Measurements from ENCODE around the gene CNBD2. TPM values are rescaled to one million over a fixed set of nuclear protein-coding genes. Genes with fewer than 3 reads are reported as not detected.
"Not testable (repeated sequence)": the region's sequence is repeated elsewhere in the genome, so short reads cannot be mapped to it uniquely, and the experiment has no call there.

CNBD2 gene
- total RNA-seq, 1 donor from 2014 or later: 2.1 TPM

GRCh38 chr20:36043441-36043840 lies 75.1 kb downstream of the CNBD2 start:
- no peak for TF ChIP-seq CTCF (conservative IDR thresholded peaks at IDR 0.05; ENCODE audit: low read depth, low read length)
- no peak for DNase-seq (ENCODE audit: low read depth)
- no peak overlapping the region for H3K4me3 ChIP-seq (ENCODE audit: low read depth, low read length)

DNA sequence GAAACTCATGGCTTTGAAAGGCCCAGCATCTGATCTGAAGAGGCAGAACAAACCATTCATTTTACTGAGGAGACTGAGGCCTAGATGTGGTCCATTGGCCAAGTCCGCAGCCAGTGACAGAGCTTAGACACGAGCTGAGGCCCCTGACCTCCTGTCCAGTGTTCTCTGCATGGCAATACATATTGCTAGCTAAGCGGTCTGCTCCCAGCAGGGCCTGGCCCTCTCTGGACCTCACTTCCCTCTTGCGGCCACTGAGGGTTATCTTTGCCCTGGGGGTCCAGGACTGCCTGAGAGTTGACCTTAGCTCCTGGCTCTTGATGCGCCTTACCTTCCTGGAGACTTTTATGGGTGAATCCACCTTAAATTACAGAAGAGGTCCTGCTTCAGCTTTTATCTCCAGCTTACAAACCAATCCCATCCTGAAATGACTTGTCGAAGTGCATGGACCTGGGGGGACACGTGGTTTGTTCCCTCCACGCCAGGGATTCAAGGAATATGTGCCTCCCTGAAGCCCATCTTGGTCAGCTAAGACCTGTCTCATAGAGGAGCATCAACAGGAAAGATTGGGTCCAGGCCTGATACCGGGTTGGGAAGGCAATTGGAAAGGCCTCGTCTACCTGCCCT lies 75.6 kb downstream of the CNBD2 start:
- H3K4me3 ChIP-seq (ENCODE audit: low read depth, low read length): no peak overlapping the region
- DNase-seq (ENCODE audit: low read depth): no peak
- no peak for TF ChIP-seq CTCF (conservative IDR thresholded peaks at IDR 0.05; ENCODE audit: low read depth, low read length)

GRCh38 chr20:36045373-36045714 lies 77.0 kb downstream of the CNBD2 start:
- no peak for DNase-seq (ENCODE audit: low read depth)
- no peak overlapping the region for H3K4me3 ChIP-seq (ENCODE audit: low read depth, low read length)
- no peak for TF ChIP-seq CTCF (conservative IDR thresholded peaks at IDR 0.05; ENCODE audit: low read depth, low read length)

DNA sequence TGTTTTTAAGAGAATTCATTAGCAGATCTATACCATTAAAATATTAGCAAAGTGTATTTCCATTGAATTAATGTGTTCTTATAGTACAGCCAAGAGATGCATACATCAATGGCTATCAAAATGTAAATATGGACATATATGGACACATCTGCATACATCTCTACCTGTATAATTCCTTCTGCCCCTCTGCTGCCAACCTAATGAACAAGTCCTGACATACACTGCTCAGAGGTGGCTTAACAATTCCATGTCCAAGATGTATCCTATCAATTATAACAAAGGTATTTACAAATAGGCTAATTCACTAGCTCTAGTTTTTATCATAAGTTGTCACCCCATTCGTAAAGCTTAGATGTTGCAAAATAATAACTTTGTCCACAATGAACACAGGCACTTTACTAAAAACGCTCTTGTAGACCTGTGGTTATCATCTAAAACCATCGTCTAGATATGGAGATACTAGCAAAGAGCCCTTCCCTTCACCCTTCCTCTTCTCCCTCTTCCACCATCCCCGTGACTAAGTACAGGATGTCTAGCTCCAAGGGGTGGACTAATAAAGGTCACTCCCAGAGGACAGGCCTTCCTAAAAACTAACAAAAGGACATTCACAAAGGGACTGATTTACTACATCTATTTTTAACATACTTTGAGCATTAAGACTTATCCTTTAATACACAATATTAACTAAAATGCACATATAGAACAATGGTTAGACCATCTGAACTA lies 77.8 kb downstream of the CNBD2 start:
- DNase-seq (ENCODE audit: low read depth); H3K4me3 ChIP-seq (ENCODE audit: low read depth, low read length): not testable (repeated sequence)

DNA sequence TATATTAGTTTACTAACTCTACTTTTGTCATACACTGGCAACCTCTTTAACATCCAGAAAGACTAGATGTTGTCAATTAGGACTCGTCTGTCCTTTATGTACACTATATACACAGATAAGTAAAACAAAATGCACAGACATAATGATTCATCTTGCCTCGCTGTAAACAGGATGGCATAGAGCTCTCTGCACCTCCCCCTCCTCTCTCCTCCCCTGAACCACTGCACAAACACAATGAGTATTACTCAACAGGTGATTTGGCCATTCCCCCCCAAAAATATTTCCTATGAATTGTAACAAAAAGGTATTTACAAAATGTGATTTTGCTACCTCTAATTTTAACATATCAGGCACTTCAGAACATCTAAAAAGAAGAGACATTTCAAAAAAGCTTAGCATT lies 81.0 kb downstream of the CNBD2 start:
- DNase-seq (ENCODE audit: low read depth): not testable (repeated sequence)
- peak overlapping the region; percentile 93 for H3K4me3 ChIP-seq (ENCODE audit: low read depth, low read length)

DNA sequence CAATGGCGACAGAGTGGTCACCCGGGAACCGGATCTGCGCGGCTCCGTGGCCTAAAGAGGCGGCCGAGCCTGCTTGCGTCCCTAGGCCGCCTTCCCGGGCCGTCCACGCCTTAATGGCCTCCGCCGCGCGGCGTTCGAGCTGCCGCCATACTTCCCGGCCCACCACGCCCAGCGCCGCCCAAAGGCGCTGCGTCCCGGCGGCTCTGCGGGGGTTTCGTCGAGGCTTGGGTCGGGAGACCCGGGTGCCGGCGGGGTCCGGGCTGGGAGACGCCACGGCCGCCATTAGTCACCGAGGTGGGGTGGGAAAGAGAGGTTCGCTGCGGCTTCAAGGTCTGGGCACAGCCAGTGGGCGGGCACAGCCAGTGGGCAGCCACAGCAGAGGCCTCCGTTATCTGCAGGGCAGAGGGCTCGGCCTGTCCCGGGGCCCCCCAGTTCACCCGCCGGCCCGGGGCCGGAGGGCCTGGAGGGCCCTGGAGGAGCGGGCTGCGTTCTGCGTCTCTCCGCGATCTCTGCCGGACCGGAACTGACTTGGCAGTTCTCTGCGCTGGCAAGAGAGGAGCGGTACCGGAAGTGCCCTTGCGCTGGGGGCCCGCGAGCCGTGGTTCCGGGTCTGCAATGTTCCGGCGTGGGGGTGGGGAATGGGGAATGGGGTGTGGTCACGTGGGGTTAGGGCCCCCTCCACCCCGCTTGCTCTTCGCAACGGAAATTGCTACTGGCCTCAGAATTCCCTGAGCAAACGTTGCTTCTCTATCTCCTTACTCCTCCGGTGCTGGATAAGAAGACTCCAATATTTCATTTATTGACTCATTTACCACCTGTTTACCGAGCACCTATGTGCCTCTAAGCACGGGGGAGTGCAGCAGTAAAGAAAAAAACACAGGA lies 82.3 kb downstream of the CNBD2 start:
- no peak for DNase-seq (ENCODE audit: low read depth)
- TF ChIP-seq CTCF (conservative IDR thresholded peaks at IDR 0.05; ENCODE audit: low read depth, low read length): no peak
- peak overlapping the region; percentile 93 for H3K4me3 ChIP-seq (ENCODE audit: low read depth, low read length)

GRCh38 chr20:36051318-36052116 lies 83.1 kb downstream of the CNBD2 start:
- TF ChIP-seq CTCF (conservative IDR thresholded peaks at IDR 0.05; ENCODE audit: low read depth, low read length): no peak
- no peak for DNase-seq (ENCODE audit: low read depth)
- peak overlapping the region; percentile 93 for H3K4me3 ChIP-seq (ENCODE audit: low read depth, low read length)
